ENCODE data around the gene TMEM213.
"Not testable (repeated sequence)": the region's sequence is repeated elsewhere in the genome, so short reads cannot be mapped to it uniquely, and the experiment has no call there.

Gene TMEM213

GRCh38 chr7:138797046-138797445, 748 bp upstream of the TMEM213 start:
- DNase-seq (ENCODE audit: low read depth, low spot score): not testable (repeated sequence)

GRCh38 chr7:138798836-138799235, 1.0 kb downstream of the TMEM213 start:
- no peak for DNase-seq (ENCODE audit: low read depth, low spot score)

GRCh38 chr7:138799336-138800000, 1.7 kb downstream of the TMEM213 start:
- no peak for DNase-seq (ENCODE audit: low read depth, low spot score)

GRCh38 chr7:138801256-138801655, 3.5 kb downstream of the TMEM213 start:
- DNase-seq (ENCODE audit: low read depth, low spot score): no peak

- no peak for DNase-seq (ENCODE audit: low read depth, low spot score)
These were observed 4.9 kb downstream of the TMEM213 start for GRCh38 chr7:138802706-138803105.

GRCh38 chr7:138804618-138805017, 6.8 kb downstream of the TMEM213 start:
- DNase-seq (ENCODE audit: low read depth, low spot score): no peak

- no peak for DNase-seq (ENCODE audit: low read depth, low spot score)
These were observed 11.6 kb downstream of the TMEM213 start for GRCh38 chr7:138809346-138809745.

- DNase-seq (ENCODE audit: low read depth, low spot score): not testable (repeated sequence)
These were observed 13.5 kb downstream of the TMEM213 start for GRCh38 chr7:138811327-138811726.

- DNase-seq (ENCODE audit: low read depth, low spot score): no peak
These were observed 16.2 kb downstream of the TMEM213 start for GRCh38 chr7:138813945-138814344.

- DNase-seq (ENCODE audit: low read depth, low spot score): no peak
These were observed 17.1 kb downstream of the TMEM213 start for GRCh38 chr7:138814816-138815332.

- DNase-seq (ENCODE audit: low read depth, low spot score): no peak
These were observed 18.9 kb downstream of the TMEM213 start for GRCh38 chr7:138816650-138817049.

GRCh38 chr7:138819625-138820024, 21.8 kb downstream of the TMEM213 start:
- DNase-seq (ENCODE audit: low read depth, low spot score): no peak

- no peak for DNase-seq (ENCODE audit: low read depth, low spot score)
These were observed 24.1 kb downstream of the TMEM213 start for GRCh38 chr7:138821912-138822311.

GRCh38 chr7:138822867-138823535, 25.2 kb downstream of the TMEM213 start:
- no peak for DNase-seq (ENCODE audit: low read depth, low spot score)

- no peak for DNase-seq (ENCODE audit: low read depth, low spot score)
These were observed 27.4 kb downstream of the TMEM213 start for GRCh38 chr7:138825049-138825721.

- no peak for DNase-seq (ENCODE audit: low read depth, low spot score)
These were observed 30.5 kb downstream of the TMEM213 start for GRCh38 chr7:138828302-138828701.

- DNase-seq (ENCODE audit: low read depth, low spot score): no peak
These were observed 31.5 kb downstream of the TMEM213 start for GRCh38 chr7:138829335-138829734.

GRCh38 chr7:138832966-138833365, 35.2 kb downstream of the TMEM213 start:
- DNase-seq (ENCODE audit: low read depth, low spot score): no peak

- no peak for DNase-seq (ENCODE audit: low read depth, low spot score)
These were observed 35.8 kb downstream of the TMEM213 start for GRCh38 chr7:138833596-138833995.

- DNase-seq (ENCODE audit: low read depth, low spot score): no peak
These were observed 36.8 kb downstream of the TMEM213 start for GRCh38 chr7:138834583-138834982.

GRCh38 chr7:138835087-138835486, 37.3 kb downstream of the TMEM213 start:
- DNase-seq (ENCODE audit: low read depth, low spot score): no peak

- no peak for DNase-seq (ENCODE audit: low read depth, low spot score)
These were observed 39.8 kb downstream of the TMEM213 start for GRCh38 chr7:138837627-138838026.

GRCh38 chr7:138838166-138838565, 40.4 kb downstream of the TMEM213 start:
- no peak for DNase-seq (ENCODE audit: low read depth, low spot score)

Measured in astrocyte of the hippocampus (primary cell).